ENCODE results near the gene KCNH2. TPM values are rescaled to one million over a fixed set of nuclear protein-coding genes. Genes with fewer than 3 reads are reported as not detected.

KCNH2 gene
- total RNA-seq, 1 experiment from 2014 or later: 1.8 TPM

- no peak for DNase-seq (ENCODE audit: low read depth, low spot score)
- no peak within 1 kb of the TSS for H3K27ac ChIP-seq (ENCODE audit: low read length)
- H3K4me3 ChIP-seq (ENCODE audit: low read depth in 2 of 2, low read length in 2 of 2): no peak within 1 kb of the TSS
- ChIA-PET POLR2A (no interaction called here), CTCF (interaction anchor here (0.6 kb wide), 1 partner anchor 27 kb away, joined by 7 read pairs; no protein-coding TSS in a partner anchor)
- no peak for TF ChIP-seq SIN3A (IDR thresholded peaks at IDR 0.05; ENCODE audit: borderline replicate concordance, insufficient read depth, low read depth, low read length)
- no peak for TF ChIP-seq TCF7L2 (IDR thresholded peaks at IDR 0.05; ENCODE audit: low read depth, low read length)
- H3K4me1 ChIP-seq (ENCODE audit: control insufficient read depth, insufficient read depth, low read length): no peaks in the 10 kb centered on the region; the same call in 1 of the 2 replicates
- H3K27me3 ChIP-seq (ENCODE audit: control insufficient read depth, insufficient read depth, low read length): no peaks in the 10 kb centered on the region
- intact Hi-C loops (cut with micrococcal nuclease; ENCODE audit: unreplicated experiment) (no loop called here), in situ Hi-C loops (cut with HindIII; ENCODE audit: low pct_unique_long_range_greater_than_20kb, low sequenced_read_pairs) (no loop called here)
- no peak for ATAC-seq
- H3K36me3 ChIP-seq (ENCODE audit: control insufficient read depth, insufficient read depth, low read length): no peaks in the 10 kb centered on the region
- peaks cover 10% of the 10 kb centered on the region for H3K9me3 ChIP-seq (ENCODE audit: control insufficient read depth, insufficient read depth, low read depth, low read length)
- no TSS peak for BruUV-seq (replicated peaks)
Measured at GRCh38 chr7:150990416-150991186, 12.5 kb upstream of the KCNH2 start, which contains the start of gene NOS3. Gene NOS3 (plus strand): TSS chr7:150991017. CDS start chr7:150993804, 2,787 bp downstream.

GRCh38 chr7:150989456-150989855, 11.3 kb upstream of the KCNH2 start:
- no peak overlapping the region for H3K27ac ChIP-seq (ENCODE audit: low read length)
- no TSS peak for BruUV-seq (replicated peaks)
- ChIA-PET CTCF (interaction anchor here (0.6 to 1.0 kb wide), 3 partner anchors 26 to 581 kb away, joined by 3 to 9 read pairs (median 9); no protein-coding TSS in a partner anchor), POLR2A (no interaction called here)
- in situ Hi-C loops (cut with HindIII; ENCODE audit: low pct_unique_long_range_greater_than_20kb, low sequenced_read_pairs): no loop called here
- no peak for TF ChIP-seq TCF7L2 (IDR thresholded peaks at IDR 0.05; ENCODE audit: low read depth, low read length)
- TF ChIP-seq POLR2AphosphoS5 (IDR thresholded peaks at IDR 0.05; ENCODE audit: low read depth, low read length): no peak
- TF ChIP-seq CTCF (IDR thresholded peaks at IDR 0.05): no peak
- TF ChIP-seq SIN3A (IDR thresholded peaks at IDR 0.05; ENCODE audit: borderline replicate concordance, insufficient read depth, low read depth, low read length): no peak
- no peak for TF ChIP-seq REST (IDR thresholded peaks at IDR 0.05; ENCODE audit: insufficient read depth in 1 of 2, low read depth in 2 of 2, low read length in 1 of 2)
- H3K4me3 ChIP-seq (ENCODE audit: low read depth in 2 of 2, low read length in 2 of 2): no peak overlapping the region
- intact Hi-C loops (cut with micrococcal nuclease; ENCODE audit: unreplicated experiment): loop anchor here (2.0 to 5.0 kb wide), 2 partner anchors 91 to 212 kb away; no protein-coding TSS in a partner anchor
- DNase-seq (ENCODE audit: low read depth, low spot score): no peak
- H3K27me3 ChIP-seq (ENCODE audit: control insufficient read depth, insufficient read depth, low read length): no peaks in the 10 kb centered on the region
- no peaks in the 10 kb centered on the region for H3K36me3 ChIP-seq (ENCODE audit: control insufficient read depth, insufficient read depth, low read length)
- H3K4me1 ChIP-seq (ENCODE audit: control insufficient read depth, insufficient read depth, low read length): no peaks in the 10 kb centered on the region; the same call in 1 of the 2 replicates
- ATAC-seq: no peak
- peaks cover 10% of the 10 kb centered on the region for H3K9me3 ChIP-seq (ENCODE audit: control insufficient read depth, insufficient read depth, low read depth, low read length)
